Neural cell (in vitro differentiated cells): ENCODE data around the gene TET2. TPM values are rescaled to one million over a fixed set of nuclear protein-coding genes. Genes with fewer than 3 reads are reported as not detected.

Source experiments
- H2AFZ ChIP-seq: fragments of 200-600, 300-800 bp; sonication (generic), shearing (Covaris generic); 2 replicates; pipeline ENCODE4 v1.6.0; 2014; ENCODE audit warnings: low read depth, mild to moderate bottlenecking, antibody characterized with exemption, low read length, moderate library complexity
- H3F3A ChIP-seq: fragments of 200-600 bp; shearing (Covaris generic); 2 replicates; pipeline ENCODE4 v1.6.1; 2016; ENCODE audit warnings: mild to moderate bottlenecking, moderate library complexity, mixed read lengths, antibody characterized with exemption, low read length; ENCODE audit not compliant: insufficient read depth, poor library complexity, severe bottlenecking
- H3K27ac ChIP-seq: fragments of 200-600, 300-800 bp; sonication (generic), shearing (Covaris generic); 2 replicates; pipeline ENCODE4 v1.5.1; 2014; ENCODE audit warnings: mild to moderate bottlenecking, low read length, moderate library complexity
- H3K27me3 ChIP-seq: fragments of 300-800, 200-600 bp; sonication (generic), shearing (Covaris generic); 2 replicates; pipeline ENCODE4 v1.6.0; 2014; ENCODE audit warnings: mild to moderate bottlenecking, low read depth, low read length, moderate library complexity; ENCODE audit not compliant: insufficient read depth
- H3K36me3 ChIP-seq: fragments of 300-800, 200-600 bp; sonication (generic), shearing (Covaris generic); 2 replicates; pipeline ENCODE4 v1.5.1; 2014; ENCODE audit warnings: mild to moderate bottlenecking, antibody characterized with exemption, low read length, moderate library complexity; ENCODE audit not compliant: insufficient read depth
- H3K4me2 ChIP-seq: fragments of 300-800, 200-600 bp; sonication (generic), shearing (Covaris generic); 2 replicates; pipeline ENCODE4 v1.6.0; 2014; ENCODE audit warnings: mild to moderate bottlenecking, low read length
- H3K4me3 ChIP-seq: fragments of 300-800, 200-600 bp; sonication (generic), shearing (Covaris generic); 2 replicates; pipeline ENCODE4 v1.5.1; 2014; ENCODE audit warnings: mild to moderate bottlenecking, low read length, moderate library complexity
- H3K79me2 ChIP-seq: fragments of 200-600 bp; shearing (Covaris generic); replicated peaks from 2 replicates; pipeline ENCODE4 v1.6.0; 2014; ENCODE audit warnings: mild to moderate bottlenecking, low read length, moderate library complexity; ENCODE audit not compliant: insufficient read depth
- H3K9ac ChIP-seq: fragments of 300-800, 200-600 bp; sonication (generic), shearing (Covaris generic); 2 replicates; pipeline ENCODE4 v1.6.1; 2016; ENCODE audit warnings: mild to moderate bottlenecking, low read length, mixed read lengths
- H3K9me2 ChIP-seq: fragments of 200-600 bp; shearing (Covaris generic); 2 replicates; pipeline ENCODE4 v1.6.1; 2016; ENCODE audit warnings: mild to moderate bottlenecking, low read length, mixed read lengths; ENCODE audit not compliant: insufficient read depth
- H3K9me3 ChIP-seq: fragments of 200-600, 300-800 bp; sonication (generic), shearing (Covaris generic); 2 replicates; pipeline ENCODE4 v1.6.1; 2016; ENCODE audit warnings: mild to moderate bottlenecking, mixed run types, low read length, moderate library complexity, mixed read lengths
- H4K20me1 ChIP-seq: fragments of 200-600 bp; shearing (Covaris generic); 2 replicates; pipeline ENCODE4 v1.6.1; 2016; ENCODE audit warnings: mild to moderate bottlenecking, mixed run types; ENCODE audit not compliant: insufficient read depth
- EP300 ChIP-seq: fragments of 450-650 bp; conservative IDR thresholded peaks from 2 replicates; pipeline ENCODE4 v1.6.1; 2014; ENCODE audit warnings: antibody characterized with exemption, mild to moderate bottlenecking, moderate library complexity; ENCODE audit not compliant: poor library complexity, severe bottlenecking
- EZH2 ChIP-seq: fragments of 200-600, 300-800 bp; shearing (Covaris generic), sonication (generic); IDR thresholded peaks from 2 replicates; pipeline ENCODE4 v1.6.1; 2014; ENCODE audit warnings: antibody characterized with exemption, low read length, borderline replicate concordance, mild to moderate bottlenecking; ENCODE audit not compliant: insufficient read depth, poor library complexity, severe bottlenecking
- MXI1 ChIP-seq: fragments of 450-650 bp; conservative IDR thresholded peaks from 2 replicates; pipeline ENCODE4 v1.6.1; 2014; ENCODE audit warnings: antibody characterized with exemption, mild to moderate bottlenecking; ENCODE audit not compliant: poor library complexity, severe bottlenecking
- POLR2AphosphoS5 ChIP-seq: IDR thresholded peaks from 2 replicates; pipeline ENCODE4 v1.6.1; 2012
- RAD21 ChIP-seq: fragments of 450-650 bp; conservative IDR thresholded peaks from 2 replicates; pipeline ENCODE4 v1.6.1; 2014; ENCODE audit warnings: antibody characterized with exemption, mild to moderate bottlenecking, moderate library complexity
- SMC3 ChIP-seq: fragments of 450-650 bp; conservative IDR thresholded peaks from 2 replicates; pipeline ENCODE4 v1.6.1; 2014; ENCODE audit warnings: antibody characterized with exemption, mild to moderate bottlenecking, moderate library complexity; ENCODE audit not compliant: poor library complexity
- TAF1 ChIP-seq: IDR thresholded peaks from 2 replicates; pipeline ENCODE4 v1.6.1; 2012; ENCODE audit warnings: low read depth
- polyA plus RNA-seq: library from polyadenylated mRNA; depleted of rRNA; stranded (reverse); fragments of >200 nt; gene quantifications from 2 replicates; pipeline ENCODE4 v1.2.3, GENCODE V29; 2014
- TF ChIP-seq, protein P1 (sequence below): fragments of 450-650 bp; IDR thresholded peaks from 2 replicates; pipeline ENCODE4 v1.5.1; 2014; ENCODE audit warnings: antibody characterized with exemption, mild to moderate bottlenecking, moderate library complexity; ENCODE audit not compliant: poor library complexity, severe bottlenecking
- TF ChIP-seq, protein P2 (sequence below): IDR thresholded peaks from 2 replicates; pipeline ENCODE4 v1.6.1; 2012; ENCODE audit warnings: borderline replicate concordance

The TET2 gene
- polyA plus RNA-seq, 1 donor from 2014 or later = 27.1 TPM

GRCh38 chr4:105241451-105241850, 94.8 kb downstream of the TET2 start:
- Histone ChIP-seq H3K4me3 (no peak overlapping the region), H3K9ac (no peak overlapping the region), H3K27me3 (no peaks in the 10 kb centered on the region), H4K20me1 (no peaks in the 10 kb centered on the region), H3K9me2 (no peaks in the 10 kb centered on the region), H3K9me3 (no peaks in the 10 kb centered on the region), H3K36me3 (peaks cover 21% of the 10 kb centered on the region), H3F3A (no peaks in the 10 kb centered on the region), H3K4me2 (no peak overlapping the region), H3K27ac (no peak overlapping the region), H2AFZ (no peak overlapping the region), H3K79me2 (peaks cover 11% of the 10 kb centered on the region)
- no peak for TF ChIP-seq SMC3
- TF ChIP-seq EZH2 = no peak
- no peak for TF ChIP-seq POLR2AphosphoS5
- TF ChIP-seq EP300 = no peak
- TF ChIP-seq, protein P1, sequence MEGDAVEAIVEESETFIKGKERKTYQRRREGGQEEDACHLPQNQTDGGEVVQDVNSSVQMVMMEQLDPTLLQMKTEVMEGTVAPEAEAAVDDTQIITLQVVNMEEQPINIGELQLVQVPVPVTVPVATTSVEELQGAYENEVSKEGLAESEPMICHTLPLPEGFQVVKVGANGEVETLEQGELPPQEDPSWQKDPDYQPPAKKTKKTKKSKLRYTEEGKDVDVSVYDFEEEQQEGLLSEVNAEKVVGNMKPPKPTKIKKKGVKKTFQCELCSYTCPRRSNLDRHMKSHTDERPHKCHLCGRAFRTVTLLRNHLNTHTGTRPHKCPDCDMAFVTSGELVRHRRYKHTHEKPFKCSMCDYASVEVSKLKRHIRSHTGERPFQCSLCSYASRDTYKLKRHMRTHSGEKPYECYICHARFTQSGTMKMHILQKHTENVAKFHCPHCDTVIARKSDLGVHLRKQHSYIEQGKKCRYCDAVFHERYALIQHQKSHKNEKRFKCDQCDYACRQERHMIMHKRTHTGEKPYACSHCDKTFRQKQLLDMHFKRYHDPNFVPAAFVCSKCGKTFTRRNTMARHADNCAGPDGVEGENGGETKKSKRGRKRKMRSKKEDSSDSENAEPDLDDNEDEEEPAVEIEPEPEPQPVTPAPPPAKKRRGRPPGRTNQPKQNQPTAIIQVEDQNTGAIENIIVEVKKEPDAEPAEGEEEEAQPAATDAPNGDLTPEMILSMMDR = no peak
- no peak for TF ChIP-seq MXI1
- TF ChIP-seq, protein P2, sequence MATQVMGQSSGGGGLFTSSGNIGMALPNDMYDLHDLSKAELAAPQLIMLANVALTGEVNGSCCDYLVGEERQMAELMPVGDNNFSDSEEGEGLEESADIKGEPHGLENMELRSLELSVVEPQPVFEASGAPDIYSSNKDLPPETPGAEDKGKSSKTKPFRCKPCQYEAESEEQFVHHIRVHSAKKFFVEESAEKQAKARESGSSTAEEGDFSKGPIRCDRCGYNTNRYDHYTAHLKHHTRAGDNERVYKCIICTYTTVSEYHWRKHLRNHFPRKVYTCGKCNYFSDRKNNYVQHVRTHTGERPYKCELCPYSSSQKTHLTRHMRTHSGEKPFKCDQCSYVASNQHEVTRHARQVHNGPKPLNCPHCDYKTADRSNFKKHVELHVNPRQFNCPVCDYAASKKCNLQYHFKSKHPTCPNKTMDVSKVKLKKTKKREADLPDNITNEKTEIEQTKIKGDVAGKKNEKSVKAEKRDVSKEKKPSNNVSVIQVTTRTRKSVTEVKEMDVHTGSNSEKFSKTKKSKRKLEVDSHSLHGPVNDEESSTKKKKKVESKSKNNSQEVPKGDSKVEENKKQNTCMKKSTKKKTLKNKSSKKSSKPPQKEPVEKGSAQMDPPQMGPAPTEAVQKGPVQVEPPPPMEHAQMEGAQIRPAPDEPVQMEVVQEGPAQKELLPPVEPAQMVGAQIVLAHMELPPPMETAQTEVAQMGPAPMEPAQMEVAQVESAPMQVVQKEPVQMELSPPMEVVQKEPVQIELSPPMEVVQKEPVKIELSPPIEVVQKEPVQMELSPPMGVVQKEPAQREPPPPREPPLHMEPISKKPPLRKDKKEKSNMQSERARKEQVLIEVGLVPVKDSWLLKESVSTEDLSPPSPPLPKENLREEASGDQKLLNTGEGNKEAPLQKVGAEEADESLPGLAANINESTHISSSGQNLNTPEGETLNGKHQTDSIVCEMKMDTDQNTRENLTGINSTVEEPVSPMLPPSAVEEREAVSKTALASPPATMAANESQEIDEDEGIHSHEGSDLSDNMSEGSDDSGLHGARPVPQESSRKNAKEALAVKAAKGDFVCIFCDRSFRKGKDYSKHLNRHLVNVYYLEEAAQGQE = no peak
- no peak for TF ChIP-seq RAD21
- no peak for TF ChIP-seq TAF1

DNA sequence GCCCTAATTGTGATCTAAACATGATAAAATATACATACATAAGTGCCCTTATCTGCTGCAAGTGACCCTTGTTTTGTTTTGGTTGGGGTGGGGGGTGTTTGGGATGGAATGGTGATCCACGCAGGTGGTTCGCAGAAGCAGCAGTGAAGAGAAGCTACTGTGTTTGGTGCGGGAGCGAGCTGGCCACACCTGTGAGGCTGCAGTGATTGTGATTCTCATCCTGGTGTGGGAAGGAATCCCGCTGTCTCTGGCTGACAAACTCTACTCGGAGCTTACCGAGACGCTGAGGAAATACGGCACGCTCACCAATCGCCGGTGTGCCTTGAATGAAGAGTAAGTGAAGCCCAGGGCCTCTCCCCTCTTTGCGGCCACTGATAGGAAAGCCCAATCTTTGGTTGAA, 96.8 kb downstream of the TET2 start:
- Histone ChIP-seq H3K79me2 (peaks cover 6% of the 10 kb centered on the region), H3K9ac (no peak overlapping the region), H3K9me2 (no peaks in the 10 kb centered on the region), H3K27ac (no peak overlapping the region), H3K4me3 (no peak overlapping the region), H3K27me3 (no peaks in the 10 kb centered on the region), H3K4me2 (no peak overlapping the region), H2AFZ (no peak overlapping the region), H3F3A (no peaks in the 10 kb centered on the region), H3K36me3 (peaks cover 16% of the 10 kb centered on the region), H4K20me1 (no peaks in the 10 kb centered on the region), H3K9me3 (no peaks in the 10 kb centered on the region)
- no peak for TF ChIP-seq POLR2AphosphoS5
- TF ChIP-seq, protein P1 = no peak
- TF ChIP-seq MXI1 = no peak
- TF ChIP-seq, protein P2 = no peak
- no peak for TF ChIP-seq SMC3
- TF ChIP-seq RAD21 = no peak
- TF ChIP-seq EZH2 = no peak
